Lower lobe of right lung (tissue), 2 donors: ENCODE results near the gene NOB1. TPM values are rescaled to one million over a fixed set of nuclear protein-coding genes. Genes with fewer than 3 reads are reported as not detected.

Experiments
- ATAC-seq, 2 donors: fragments of 200-7000 bp; cut with Tn5 transposase; one replicate each; pipeline ENCODE4 v1.9.1; 2020 to 2022; ENCODE audit warnings: mild to moderate bottlenecking in 2 of 2, moderate library complexity in 2 of 2
- DNase-seq: peaks from one replicate; pipeline ENCODE4 v3.0.0-alpha.2; 2020
- H3K27ac ChIP-seq: fragments of 200-600 bp; one replicate; pipeline ENCODE4 v1.8.0; 2022
- H3K27me3 ChIP-seq: fragments of 200-600 bp; one replicate; pipeline ENCODE4 v1.8.0; 2022; ENCODE audit warnings: low read depth
- H3K36me3 ChIP-seq: fragments of 200-600 bp; one replicate; pipeline ENCODE4 v1.8.0; 2022; ENCODE audit warnings: mild to moderate bottlenecking
- H3K4me1 ChIP-seq: fragments of 200-600 bp; one replicate; pipeline ENCODE4 v1.8.0; 2022
- H3K4me3 ChIP-seq: fragments of 200-600 bp; one replicate; pipeline ENCODE4 v1.8.0; 2022; ENCODE audit warnings: mild to moderate bottlenecking
- H3K9me3 ChIP-seq: fragments of 200-600 bp; one replicate; pipeline ENCODE4 v1.8.0; 2022
- intact Hi-C: fragments of 100-400 bp; cut with DNase I; formaldehyde crosslinking; loops from one replicate; pipeline ENCODE4 v1.11.0; 2022
- total RNA-seq: library from RNA; stranded (reverse); fragmentation: NEBNext Ultra II Directional; extraction: Animal tissue kit (Norgen Biotek cat#: 25700); gene quantifications from one replicate; pipeline ENCODE4 v1.2.1, GENCODE V29; 2021
- TF ChIP-seq, protein P1 (sequence below): fragments of 200-600 bp; IDR thresholded peaks from one replicate; pipeline ENCODE4 v1.8.0; 2022; ENCODE audit warnings: antibody characterized with exemption, mild to moderate bottlenecking
- donor health status: DM: no; HTN: yes; CAD: no; lungs with severe emphysema.

Gene NOB1
- total RNA-seq, 1 donor from 2014 or later = 30.3 TPM

DNA sequence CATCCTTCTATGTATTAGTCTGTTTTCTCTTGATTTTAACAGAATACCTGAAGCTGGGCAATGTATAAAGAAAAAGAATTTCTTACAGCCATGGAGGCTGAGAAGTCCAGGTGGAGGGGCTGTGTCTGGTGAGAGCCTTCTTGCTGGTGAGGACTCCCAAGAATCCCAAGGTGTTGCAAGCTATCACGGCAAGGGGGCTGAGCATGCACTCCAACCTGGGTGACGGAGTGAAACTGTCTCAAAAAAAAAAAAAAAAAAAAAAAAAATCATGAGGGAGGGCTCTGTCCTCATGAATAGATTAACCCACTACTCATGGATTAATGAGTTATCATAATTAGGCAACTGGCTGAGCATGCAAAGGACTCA is 47.8 kb downstream of the NOB1 start:
- Histone ChIP-seq H3K27ac (no peak overlapping the region), H3K4me3 (no peak overlapping the region), H3K9me3 (no peaks in the 10 kb centered on the region), H3K27me3 (no peaks in the 10 kb centered on the region), H3K4me1 (peaks cover 17% of the 10 kb centered on the region), H3K36me3 (peaks cover 30% of the 10 kb centered on the region)
- DNase-seq (no peak), ATAC-seq (peak in 1 of 2 donors; percentile 33)
- TF ChIP-seq, protein P1, sequence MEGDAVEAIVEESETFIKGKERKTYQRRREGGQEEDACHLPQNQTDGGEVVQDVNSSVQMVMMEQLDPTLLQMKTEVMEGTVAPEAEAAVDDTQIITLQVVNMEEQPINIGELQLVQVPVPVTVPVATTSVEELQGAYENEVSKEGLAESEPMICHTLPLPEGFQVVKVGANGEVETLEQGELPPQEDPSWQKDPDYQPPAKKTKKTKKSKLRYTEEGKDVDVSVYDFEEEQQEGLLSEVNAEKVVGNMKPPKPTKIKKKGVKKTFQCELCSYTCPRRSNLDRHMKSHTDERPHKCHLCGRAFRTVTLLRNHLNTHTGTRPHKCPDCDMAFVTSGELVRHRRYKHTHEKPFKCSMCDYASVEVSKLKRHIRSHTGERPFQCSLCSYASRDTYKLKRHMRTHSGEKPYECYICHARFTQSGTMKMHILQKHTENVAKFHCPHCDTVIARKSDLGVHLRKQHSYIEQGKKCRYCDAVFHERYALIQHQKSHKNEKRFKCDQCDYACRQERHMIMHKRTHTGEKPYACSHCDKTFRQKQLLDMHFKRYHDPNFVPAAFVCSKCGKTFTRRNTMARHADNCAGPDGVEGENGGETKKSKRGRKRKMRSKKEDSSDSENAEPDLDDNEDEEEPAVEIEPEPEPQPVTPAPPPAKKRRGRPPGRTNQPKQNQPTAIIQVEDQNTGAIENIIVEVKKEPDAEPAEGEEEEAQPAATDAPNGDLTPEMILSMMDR = no peak
- intact Hi-C loops = no loop called here

DNA sequence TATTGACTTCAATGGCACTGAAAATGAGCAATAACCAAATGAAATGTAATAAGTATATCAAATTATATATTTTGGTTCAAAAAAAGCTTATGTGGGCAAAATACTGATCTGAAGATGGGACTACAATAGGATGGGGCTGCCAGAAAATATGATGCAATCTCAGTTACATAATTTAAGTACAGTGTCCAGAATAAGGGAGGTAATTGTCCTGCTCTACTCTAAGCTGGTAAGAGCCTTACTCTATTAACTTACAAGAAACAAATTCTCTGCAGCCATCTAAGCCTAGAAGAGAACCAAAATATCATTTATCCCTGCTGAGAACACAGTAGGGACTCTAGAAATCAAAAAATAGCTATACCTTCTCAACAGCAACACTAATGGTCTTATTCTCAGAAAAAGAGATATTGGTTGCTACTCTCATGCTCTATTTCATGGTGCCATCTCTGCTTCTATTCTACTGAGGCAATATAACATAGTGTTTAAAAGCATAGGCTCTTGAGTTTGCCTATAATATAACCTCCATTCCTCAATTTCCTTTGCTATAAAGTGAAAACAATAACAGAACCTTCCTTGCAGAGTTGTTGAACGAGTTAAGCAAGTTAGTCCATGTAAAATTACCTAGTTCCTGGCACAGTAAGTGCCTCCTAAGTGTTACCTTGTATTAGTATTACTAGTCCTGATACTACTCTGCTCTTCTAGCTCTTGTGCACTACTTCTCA is 48.3 kb downstream of the NOB1 start:
- H3K4me1 ChIP-seq = peaks cover 17% of the 10 kb centered on the region
- H3K27ac ChIP-seq = no peak overlapping the region
- intact Hi-C loops = no loop called here
- TF ChIP-seq, protein P1 = no peak
- ATAC-seq = peak; percentile 25 to 47
- no peaks in the 10 kb centered on the region for H3K9me3 ChIP-seq
- H3K27me3 ChIP-seq = no peaks in the 10 kb centered on the region
- no peak overlapping the region for H3K4me3 ChIP-seq
- DNase-seq = no peak
- peaks cover 33% of the 10 kb centered on the region for H3K36me3 ChIP-seq

DNA sequence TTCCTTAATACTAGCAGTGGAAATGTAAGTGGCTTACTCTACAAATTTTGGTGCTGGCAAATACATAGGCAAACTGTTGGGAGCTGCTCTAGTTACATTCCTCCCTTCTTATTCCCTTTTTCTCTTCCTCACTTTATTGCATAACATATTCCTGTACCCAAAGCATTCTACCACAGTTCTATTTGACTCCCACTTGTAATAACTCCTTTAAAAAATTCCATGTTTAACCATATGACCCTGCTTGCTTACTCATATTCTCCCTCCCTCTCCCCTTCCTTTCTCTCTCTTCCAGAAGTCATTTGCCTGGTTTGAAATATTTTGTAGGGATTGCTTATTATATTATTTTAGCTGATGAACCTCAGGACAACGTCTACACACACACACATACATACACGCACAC is 51.1 kb downstream of the NOB1 start:
- Histone ChIP-seq H3K4me3 (no peak overlapping the region), H3K27me3 (no peaks in the 10 kb centered on the region), H3K36me3 (peaks cover 42% of the 10 kb centered on the region), H3K27ac (no peak overlapping the region), H3K4me1 (peaks cover 9% of the 10 kb centered on the region), H3K9me3 (no peaks in the 10 kb centered on the region)
- ATAC-seq = no peak
- intact Hi-C loops = no loop called here
- DNase-seq = no peak
- TF ChIP-seq, protein P1 = no peak

DNA sequence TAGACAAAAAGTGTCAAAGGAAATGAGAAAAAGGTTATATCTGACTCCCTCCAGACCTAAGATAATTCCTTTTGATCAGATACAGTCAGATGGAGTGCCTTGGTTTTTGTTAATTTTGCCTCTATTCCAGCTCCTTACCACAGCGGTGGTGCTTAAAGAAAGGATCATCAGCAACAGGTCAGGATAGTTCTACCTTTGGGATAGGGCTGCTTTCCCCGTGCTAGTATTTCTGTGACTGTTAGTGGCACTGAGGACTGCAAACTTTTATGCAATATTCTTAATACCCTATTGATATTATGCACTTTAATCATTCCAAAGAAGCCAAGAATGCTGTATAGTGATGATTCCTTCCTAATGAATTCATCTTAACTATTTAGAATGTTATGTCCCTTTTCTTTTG is 52.9 kb downstream of the NOB1 start:
- no peaks in the 10 kb centered on the region for H3K9me3 ChIP-seq
- no peak for DNase-seq
- intact Hi-C loops = no loop called here
- ATAC-seq = no peak
- H3K4me3 ChIP-seq = no peak overlapping the region
- peaks cover 51% of the 10 kb centered on the region for H3K36me3 ChIP-seq
- no peak overlapping the region for H3K27ac ChIP-seq
- TF ChIP-seq, protein P1 = no peak
- peaks cover 8% of the 10 kb centered on the region for H3K4me1 ChIP-seq
- H3K27me3 ChIP-seq = no peaks in the 10 kb centered on the region

DNA sequence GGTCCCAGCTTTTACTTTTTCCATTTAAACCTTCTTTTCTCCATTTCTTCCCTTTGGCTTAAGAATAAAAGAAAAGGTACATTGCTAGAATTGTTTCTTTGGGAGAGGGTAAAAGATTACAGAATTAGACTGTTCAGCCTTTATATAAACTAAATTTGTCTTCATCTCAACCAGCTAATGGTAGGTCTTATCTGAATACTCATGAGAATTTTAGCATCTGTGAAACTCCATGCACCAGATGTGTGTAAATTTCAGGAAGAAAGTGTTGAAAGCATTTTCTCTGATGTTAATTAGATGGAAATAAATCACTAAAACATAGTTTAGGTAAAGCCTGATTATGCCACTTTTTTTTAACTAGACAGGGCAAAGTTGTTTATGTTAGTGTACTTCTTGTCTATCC is 53.3 kb downstream of the NOB1 start:
- Histone ChIP-seq H3K36me3 (peaks cover 55% of the 10 kb centered on the region), H3K4me1 (peaks cover 4% of the 10 kb centered on the region), H3K27me3 (no peaks in the 10 kb centered on the region), H3K4me3 (no peak overlapping the region), H3K27ac (no peak overlapping the region), H3K9me3 (no peaks in the 10 kb centered on the region)
- no peak for DNase-seq
- TF ChIP-seq, protein P1 = no peak
- intact Hi-C loops = no loop called here
- no peak for ATAC-seq
